Uterus (tissue), 4 donors: ENCODE results near the gene PNKD. TPM values are rescaled to one million over a fixed set of nuclear protein-coding genes. Genes with fewer than 3 reads are reported as not detected.

Experiments used
- DNase-seq, 2 donors: peaks; one replicate each; pipeline ENCODE4 v3.0.0-alpha.2; 2019 to 2020
- H3K27ac ChIP-seq, 2 donors: fragments of 200-600 bp; sonication (generic); 1 replicate in 1 of 2; 2 replicates in 1 of 2; pipeline ENCODE4 v1.5.1; 2016 to 2018
- H3K27me3 ChIP-seq, 2 donors: fragments of 200-600 bp; sonication (generic); one replicate each; pipeline ENCODE4 v1.5.1; 2018 to 2019; ENCODE audit warnings: control low read depth in 1 of 2
- H3K36me3 ChIP-seq, 2 donors: fragments of 200-600 bp; sonication (generic); one replicate each; pipeline ENCODE4 v1.5.1; 2019; ENCODE audit warnings: control low read depth in 1 of 2
- H3K4me1 ChIP-seq, 2 donors: fragments of 200-600 bp; sonication (generic); one replicate each; pipeline ENCODE4 v1.5.1; 2018 to 2019; ENCODE audit warnings: control low read depth in 1 of 2
- H3K4me3 ChIP-seq, 2 donors: fragments of 200-600 bp; sonication (generic); 1 replicate in 1 of 2; 2 replicates in 1 of 2; pipeline ENCODE4 v1.5.1; 2018 to 2019; ENCODE audit warnings: mild to moderate bottlenecking in 1 of 2
- H3K9me3 ChIP-seq, 2 donors: fragments of 200-600 bp; sonication (generic); one replicate each; pipeline ENCODE4 v1.5.1; 2019; ENCODE audit warnings: control low read depth in 1 of 2
- CTCF ChIP-seq, 4 experiments: fragments of 200-600 bp in 2 of 4; fragments of 450-650 bp in 2 of 4; sonication (generic) in 2 of 4; IDR thresholded peaks; one replicate each; pipeline ENCODE4 v1.5.1; 2016 to 2019; ENCODE audit warnings: antibody characterized with exemption in 4 of 4, mild to moderate bottlenecking in 2 of 4, moderate library complexity in 1 of 4
- POLR2A ChIP-seq, 2 donors: fragments of 450-650 bp; IDR thresholded peaks; one replicate each; pipeline ENCODE4 v1.6.1; 2016; ENCODE audit warnings: antibody characterized with exemption in 2 of 2, mild to moderate bottlenecking in 1 of 2, moderate library complexity in 1 of 2
- intact Hi-C: fragments of 100-400 bp; cut with DNase I; formaldehyde crosslinking; loops from one replicate; pipeline ENCODE4 v1.15.1; 2023; ENCODE audit warnings: low total_unique reads
- total RNA-seq, 4 donors: library from RNA; depleted of rRNA in 3 of 4; stranded (reverse); fragments of >200 nt in 3 of 4; gene quantifications; one replicate each; pipeline versions ENCODE4 v1.1.0 to v1.2.4, GENCODE V29; 2014 to 2023
- donor health status: DM: yes; HTN: yes; CAD: no.

The PNKD gene
- total RNA-seq, result 10 to 100 TPM; 11.8 to 47.8 (median 31.7) TPM

GRCh38 chr2:218269900-218270720, at the start of gene PNKD, which contains the start of gene AAMP:
Gene PNKD, plus strand, starts transcription at chr2:218270519. Its CDS starts 17 bp downstream, at chr2:218270536.
Gene AAMP, minus strand, starts transcription at chr2:218270137. Its CDS starts 51 bp downstream, at chr2:218270086.
- Histone ChIP-seq H3K27ac (peak within 1 kb of the TSS; percentile 86), H3K4me3 (peak within 1 kb of the TSS; percentile 82 to 85), H3K36me3 (no peaks in the 10 kb centered on the region), H3K27me3 (no peaks in the 10 kb centered on the region), H3K9me3 (no peaks in the 10 kb centered on the region), H3K4me1 (peaks cover 11 to 22% of the 10 kb centered on the region in 2 donors)
- TF ChIP-seq CTCF (IDR thresholded peaks at IDR 0.05) (peak; percentile 20 to 37 (median 30)), POLR2A (IDR thresholded peaks at IDR 0.05) (peak; percentile 83)
- DNase-seq, result peak; percentile 100
- intact Hi-C loops, result loop anchor here (10.0 kb wide), 1 partner anchor 55 kb away; the partner anchor contains the start of gene ARPC2

- no peak overlapping the region for H3K27ac ChIP-seq
- peaks cover 11 to 19% of the 10 kb centered on the region in 2 donors for H3K4me1 ChIP-seq
- no peak for TF ChIP-seq POLR2A (IDR thresholded peaks at IDR 0.05)
- no peak for TF ChIP-seq CTCF (IDR thresholded peaks at IDR 0.05)
- H3K4me3 ChIP-seq, result no peak overlapping the region
- no peak for DNase-seq
- H3K9me3 ChIP-seq, result no peaks in the 10 kb centered on the region
- H3K36me3 ChIP-seq, result no peaks in the 10 kb centered on the region
- no peaks in the 10 kb centered on the region for H3K27me3 ChIP-seq
- intact Hi-C loops, result no loop called here
These were observed 49.3 kb upstream of the PNKD start for GRCh38 chr2:218221000-218221399.

GRCh38 chr2:218223046-218223445, 47.3 kb upstream of the PNKD start:
- DNase-seq, result no peak
- H3K4me1 ChIP-seq, result peaks cover 11 to 19% of the 10 kb centered on the region in 2 donors
- H3K27ac ChIP-seq, result no peak overlapping the region
- TF ChIP-seq POLR2A (IDR thresholded peaks at IDR 0.05) (no peak), CTCF (IDR thresholded peaks at IDR 0.05) (no peak)
- no peak overlapping the region for H3K4me3 ChIP-seq
- intact Hi-C loops, result no loop called here
- no peaks in the 10 kb centered on the region for H3K36me3 ChIP-seq
- no peaks in the 10 kb centered on the region for H3K9me3 ChIP-seq
- no peaks in the 10 kb centered on the region for H3K27me3 ChIP-seq

- Histone ChIP-seq H3K9me3 (no peaks in the 10 kb centered on the region), H3K4me1 (peaks cover 12 to 14% of the 10 kb centered on the region in 2 donors), H3K27ac (no peak overlapping the region), H3K27me3 (no peaks in the 10 kb centered on the region), H3K36me3 (no peaks in the 10 kb centered on the region), H3K4me3 (no peak overlapping the region)
- TF ChIP-seq POLR2A (IDR thresholded peaks at IDR 0.05) (no peak), CTCF (IDR thresholded peaks at IDR 0.05) (no peak)
- intact Hi-C loops, result no loop called here
- DNase-seq, result no peak
These were observed 46.1 kb upstream of the PNKD start for GRCh38 chr2:218224186-218224585.

GRCh38 chr2:218226903-218227302, 43.4 kb upstream of the PNKD start:
- no peak overlapping the region for H3K4me3 ChIP-seq
- no peaks in the 10 kb centered on the region for H3K36me3 ChIP-seq
- no peak overlapping the region for H3K27ac ChIP-seq
- no peaks in the 10 kb centered on the region for H3K9me3 ChIP-seq
- H3K27me3 ChIP-seq, result no peaks in the 10 kb centered on the region
- TF ChIP-seq CTCF (IDR thresholded peaks at IDR 0.05), result no peak
- TF ChIP-seq POLR2A (IDR thresholded peaks at IDR 0.05), result no peak
- DNase-seq, result no peak
- intact Hi-C loops, result no loop called here
- H3K4me1 ChIP-seq, result peaks cover 0 to 5% of the 10 kb centered on the region in 2 donors
